Measurements from ENCODE around the gene PRH1.

Gene PRH1

DNA sequence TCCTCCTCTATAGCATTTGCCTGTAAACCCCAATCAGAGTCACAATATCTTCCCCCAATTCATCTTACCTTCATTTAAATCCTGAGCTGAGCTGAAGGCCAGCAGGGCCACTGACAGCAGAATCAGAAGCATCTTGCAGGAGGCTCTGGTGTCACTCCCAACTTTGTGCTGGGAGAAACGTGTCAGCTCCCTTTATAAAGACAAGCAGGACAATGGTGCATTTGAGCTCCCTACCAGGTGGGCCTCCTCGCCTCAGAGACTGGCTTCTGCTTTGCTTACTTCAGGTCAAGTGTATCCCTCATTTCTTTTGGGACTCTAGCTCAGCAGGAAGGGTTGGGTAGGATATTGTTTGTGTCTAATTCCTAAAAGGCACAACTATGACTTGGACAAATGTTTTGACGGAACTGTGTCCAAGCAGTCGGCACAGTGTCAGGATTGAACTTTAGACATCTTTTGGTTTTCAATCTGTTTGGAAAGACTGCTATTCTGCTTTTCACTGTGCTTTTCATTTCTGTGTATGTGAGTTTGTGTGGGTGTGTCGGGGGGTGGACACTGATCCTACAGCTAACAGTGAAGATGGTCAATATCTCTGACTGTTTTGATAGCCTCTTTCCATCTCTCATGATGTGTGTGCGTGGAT, at the start of gene PRH1:
Gene PRH1, minus strand, starts transcription at position 170 of the 640 bp plus-strand sequence. Its CDS starts 38 bp downstream, at position 132.
- H3K4me3 ChIP-seq (ENCODE audit: low read depth, low read length): no peak within 1 kb of the TSS
- H3K9me3 ChIP-seq (ENCODE audit: control insufficient read depth, insufficient read depth, low read length): no peaks in the 10 kb centered on the region
- no peaks in the 10 kb centered on the region for H3K4me1 ChIP-seq (ENCODE audit: control insufficient read depth, insufficient read depth, low read length)
- no peaks in the 10 kb centered on the region for H3K27me3 ChIP-seq (ENCODE audit: control insufficient read depth, insufficient read depth, low read length)
- H3K9ac ChIP-seq (ENCODE audit: low read depth, low read length): no peak within 1 kb of the TSS
- H3K36me3 ChIP-seq (ENCODE audit: control insufficient read depth, insufficient read depth, low read length): no peaks in the 10 kb centered on the region

DNA sequence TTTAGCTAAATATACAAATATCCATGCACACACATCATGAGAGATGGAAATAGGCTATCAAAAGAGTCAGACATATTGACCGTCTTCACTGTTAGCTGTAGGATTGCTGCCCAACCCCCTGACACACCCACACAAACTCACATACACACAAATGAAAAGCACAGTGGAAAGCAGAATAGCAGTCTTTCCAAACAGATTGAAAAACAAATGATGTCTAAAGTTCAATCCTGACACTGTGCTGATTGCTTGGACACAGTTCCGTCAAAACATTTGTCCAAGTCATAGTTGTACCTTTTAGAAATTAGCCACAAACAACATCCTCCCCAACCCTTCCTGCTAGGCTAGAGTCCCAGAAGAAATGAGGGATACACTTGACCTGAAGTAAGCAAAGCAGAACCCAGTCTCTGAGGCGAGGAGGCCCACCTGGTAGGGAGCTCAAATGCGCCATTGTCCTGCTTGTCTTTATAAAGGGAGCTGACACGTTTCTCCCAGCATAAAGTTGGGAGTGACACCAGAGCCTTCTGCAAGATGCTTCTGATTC, 44.8 kb upstream of the PRH1 start, which contains the start of gene PRH2:
Gene PRH2, plus strand, starts transcription at position 491 of the 541 bp plus-strand sequence. Its CDS starts 38 bp downstream, at position 529.
- no peaks in the 10 kb centered on the region for H3K36me3 ChIP-seq (ENCODE audit: control insufficient read depth, insufficient read depth, low read length)
- H3K27me3 ChIP-seq (ENCODE audit: control insufficient read depth, insufficient read depth, low read length): no peaks in the 10 kb centered on the region
- H3K4me1 ChIP-seq (ENCODE audit: control insufficient read depth, insufficient read depth, low read length): no peaks in the 10 kb centered on the region
- H3K4me3 ChIP-seq (ENCODE audit: low read depth, low read length): no peak within 1 kb of the TSS
- H3K9ac ChIP-seq (ENCODE audit: low read depth, low read length): no peak within 1 kb of the TSS
- no peaks in the 10 kb centered on the region for H3K9me3 ChIP-seq (ENCODE audit: control insufficient read depth, insufficient read depth, low read length)

DNA sequence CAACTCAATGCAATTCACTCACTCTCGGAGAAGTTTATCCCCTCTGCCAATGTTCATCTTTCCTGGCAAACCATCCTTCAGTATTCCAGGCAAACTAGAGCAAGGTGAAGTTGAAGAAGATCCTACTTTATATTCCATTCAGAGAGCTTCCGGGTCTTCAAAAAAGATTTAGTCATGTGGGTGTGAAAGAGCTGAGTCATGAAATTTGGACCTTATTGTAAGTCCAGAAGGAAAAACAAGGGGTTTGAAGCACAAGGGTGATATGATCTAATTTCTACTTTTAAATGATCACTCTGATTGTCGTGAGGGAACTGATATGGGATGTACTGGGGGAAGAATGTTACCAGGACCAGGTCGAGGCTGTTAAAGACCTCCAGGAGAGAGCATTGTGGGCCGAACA, 42.2 kb upstream of the PRH1 start:
- Histone ChIP-seq H3K4me1 (ENCODE audit: control insufficient read depth, insufficient read depth, low read length) (no peaks in the 10 kb centered on the region), H3K36me3 (ENCODE audit: control insufficient read depth, insufficient read depth, low read length) (no peaks in the 10 kb centered on the region), H3K9me3 (ENCODE audit: control insufficient read depth, insufficient read depth, low read length) (no peaks in the 10 kb centered on the region), H3K9ac (ENCODE audit: low read depth, low read length) (no peak overlapping the region), H3K4me3 (ENCODE audit: low read depth, low read length) (no peak overlapping the region), H3K27me3 (ENCODE audit: control insufficient read depth, insufficient read depth, low read length) (no peaks in the 10 kb centered on the region)

DNA sequence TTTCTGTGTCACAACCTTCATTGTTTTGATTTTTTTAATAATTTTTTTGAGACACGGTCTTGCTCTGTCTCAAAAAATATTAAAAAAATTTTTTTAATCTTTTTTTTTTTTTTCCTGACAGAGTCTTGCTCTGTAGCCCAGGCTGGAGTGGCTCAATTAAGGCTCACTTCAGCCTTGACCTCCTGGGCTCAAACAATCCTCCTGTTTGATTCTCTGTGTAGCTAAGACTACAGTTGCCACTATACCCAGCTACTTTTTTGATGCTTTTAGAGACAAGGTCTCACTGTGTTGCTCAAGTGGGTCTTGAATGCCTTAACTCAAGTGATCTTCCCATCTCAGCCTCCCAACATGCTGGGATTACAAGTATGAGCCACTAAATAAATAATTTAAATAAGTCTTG, 35.8 kb upstream of the PRH1 start:
- no peak overlapping the region for H3K9ac ChIP-seq (ENCODE audit: low read depth, low read length)
- H3K27me3 ChIP-seq (ENCODE audit: control insufficient read depth, insufficient read depth, low read length): no peaks in the 10 kb centered on the region
- no peaks in the 10 kb centered on the region for H3K36me3 ChIP-seq (ENCODE audit: control insufficient read depth, insufficient read depth, low read length)
- no peaks in the 10 kb centered on the region for H3K4me1 ChIP-seq (ENCODE audit: control insufficient read depth, insufficient read depth, low read length)
- H3K9me3 ChIP-seq (ENCODE audit: control insufficient read depth, insufficient read depth, low read length): no peaks in the 10 kb centered on the region
- H3K4me3 ChIP-seq (ENCODE audit: low read depth, low read length): no peak overlapping the region

DNA sequence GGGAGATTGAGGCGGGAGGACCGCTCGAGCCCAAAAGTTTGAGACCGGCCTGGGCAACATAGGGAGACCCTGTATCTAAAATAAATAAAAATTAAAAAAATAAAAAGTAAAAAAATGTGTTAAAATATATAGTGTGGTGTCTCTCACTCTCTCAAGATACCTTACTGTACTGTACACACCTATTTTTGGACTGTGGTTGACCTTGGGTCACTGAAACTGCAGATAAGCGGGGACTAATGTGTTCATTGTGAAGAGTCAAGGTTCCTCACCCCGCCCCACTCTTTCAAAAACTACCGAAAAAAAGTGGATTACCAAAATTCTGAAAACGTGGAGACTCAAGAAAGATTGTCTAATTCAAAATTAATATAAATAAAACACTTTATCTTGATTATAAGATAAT, 26.3 kb upstream of the PRH1 start:
- no peaks in the 10 kb centered on the region for H3K9me3 ChIP-seq (ENCODE audit: control insufficient read depth, insufficient read depth, low read length)
- H3K36me3 ChIP-seq (ENCODE audit: control insufficient read depth, insufficient read depth, low read length): no peaks in the 10 kb centered on the region
- H3K4me3 ChIP-seq (ENCODE audit: low read depth, low read length): no peak overlapping the region
- H3K27me3 ChIP-seq (ENCODE audit: control insufficient read depth, insufficient read depth, low read length): no peaks in the 10 kb centered on the region
- no peak overlapping the region for H3K9ac ChIP-seq (ENCODE audit: low read depth, low read length)
- H3K4me1 ChIP-seq (ENCODE audit: control insufficient read depth, insufficient read depth, low read length): no peaks in the 10 kb centered on the region

DNA sequence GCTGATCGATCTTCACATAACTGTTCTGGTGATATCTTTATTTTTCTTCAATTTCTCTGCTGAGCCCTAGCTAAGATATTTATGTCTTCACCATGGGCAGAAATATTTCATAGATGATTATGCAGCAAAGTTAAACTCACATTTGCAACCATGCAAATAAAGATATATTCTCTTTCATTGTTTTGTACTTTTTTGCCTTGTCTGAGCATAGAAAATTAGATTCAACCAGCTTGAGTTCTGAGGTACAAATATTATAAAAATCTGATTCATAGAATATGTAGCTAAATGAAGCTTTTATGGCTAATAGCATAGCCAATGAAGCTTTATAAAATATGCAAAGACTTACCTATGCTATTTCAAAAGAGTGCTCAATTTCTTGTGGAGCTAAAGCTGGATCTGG, 25.4 kb upstream of the PRH1 start, which contains the start of gene TAS2R13:
Gene TAS2R13, minus strand, starts transcription at position 101 of the 400 bp plus-strand sequence. CDS start 264 bp downstream, outside the sequence.
- no peaks in the 10 kb centered on the region for H3K27me3 ChIP-seq (ENCODE audit: control insufficient read depth, insufficient read depth, low read length)
- H3K36me3 ChIP-seq (ENCODE audit: control insufficient read depth, insufficient read depth, low read length): no peaks in the 10 kb centered on the region
- no peaks in the 10 kb centered on the region for H3K4me1 ChIP-seq (ENCODE audit: control insufficient read depth, insufficient read depth, low read length)
- H3K9ac ChIP-seq (ENCODE audit: low read depth, low read length): no peak within 1 kb of the TSS
- H3K9me3 ChIP-seq (ENCODE audit: control insufficient read depth, insufficient read depth, low read length): no peaks in the 10 kb centered on the region
- H3K4me3 ChIP-seq (ENCODE audit: low read depth, low read length): no peak within 1 kb of the TSS

DNA sequence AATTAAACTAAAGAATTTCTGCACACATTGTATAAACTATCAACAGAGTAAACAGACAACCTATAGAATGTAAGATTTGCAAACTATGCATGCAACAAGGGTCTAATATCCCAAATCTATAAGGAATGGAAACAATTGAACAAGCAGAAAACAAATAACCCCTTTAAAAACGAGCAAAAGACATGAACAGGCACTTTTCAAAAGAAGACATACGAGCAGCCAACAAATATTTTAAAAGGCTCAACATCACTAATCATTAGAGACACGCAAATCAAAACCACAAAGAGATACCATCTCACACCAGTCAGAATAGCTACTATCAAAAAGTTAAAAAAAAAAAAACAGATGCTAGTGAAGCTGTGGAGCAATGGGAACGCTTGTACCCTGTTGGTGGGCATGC, 20.6 kb upstream of the PRH1 start:
- no peaks in the 10 kb centered on the region for H3K36me3 ChIP-seq (ENCODE audit: control insufficient read depth, insufficient read depth, low read length)
- no peaks in the 10 kb centered on the region for H3K9me3 ChIP-seq (ENCODE audit: control insufficient read depth, insufficient read depth, low read length)
- no peak overlapping the region for H3K4me3 ChIP-seq (ENCODE audit: low read depth, low read length)
- no peak overlapping the region for H3K9ac ChIP-seq (ENCODE audit: low read depth, low read length)
- H3K4me1 ChIP-seq (ENCODE audit: control insufficient read depth, insufficient read depth, low read length): no peaks in the 10 kb centered on the region
- no peaks in the 10 kb centered on the region for H3K27me3 ChIP-seq (ENCODE audit: control insufficient read depth, insufficient read depth, low read length)

DNA sequence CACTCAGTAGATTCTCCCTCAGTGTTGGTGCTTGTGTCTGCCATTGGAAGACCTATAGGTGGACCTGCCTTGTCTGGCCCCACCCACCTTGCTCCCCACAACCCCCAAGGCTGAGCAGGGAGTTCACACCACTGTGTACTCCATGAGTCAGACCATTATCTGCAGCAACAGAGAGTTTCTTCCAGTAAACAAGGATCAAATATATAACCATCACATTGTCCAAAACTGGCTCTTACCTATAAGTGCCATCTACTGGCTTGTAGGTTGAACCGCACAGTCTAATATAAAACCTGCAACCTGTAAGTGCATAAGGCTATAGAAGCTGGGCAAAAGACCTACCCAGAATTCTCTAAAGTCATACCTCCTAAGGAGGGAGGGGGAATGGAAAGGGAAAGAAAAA, 17.4 kb upstream of the PRH1 start:
- H3K27me3 ChIP-seq (ENCODE audit: control insufficient read depth, insufficient read depth, low read length): no peaks in the 10 kb centered on the region

DNA sequence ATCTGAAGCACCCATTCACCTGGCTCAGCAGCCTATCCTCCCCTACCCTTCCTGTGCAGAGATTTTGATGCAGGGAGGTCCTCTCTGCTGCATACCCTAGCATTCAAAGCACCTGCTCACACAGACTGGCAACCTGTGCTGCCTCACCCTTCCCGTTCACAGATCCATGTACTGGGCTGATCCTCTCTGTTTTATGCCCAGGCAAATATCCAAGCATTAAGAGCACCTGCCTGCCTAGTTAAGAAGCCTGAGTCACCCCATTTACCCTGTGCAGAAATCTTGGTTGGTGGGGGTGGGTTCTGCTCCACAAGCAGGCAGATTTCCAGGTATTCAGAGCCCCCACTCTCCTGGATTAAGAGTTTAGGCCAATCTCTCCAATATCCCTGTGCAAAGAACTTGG, 16.9 kb upstream of the PRH1 start:
- Histone ChIP-seq H3K4me3 (ENCODE audit: low read depth, low read length) (no peak overlapping the region), H3K27me3 (ENCODE audit: control insufficient read depth, insufficient read depth, low read length) (no peaks in the 10 kb centered on the region), H3K4me1 (ENCODE audit: control insufficient read depth, insufficient read depth, low read length) (no peaks in the 10 kb centered on the region), H3K36me3 (ENCODE audit: control insufficient read depth, insufficient read depth, low read length) (no peaks in the 10 kb centered on the region), H3K9ac (ENCODE audit: low read depth, low read length) (no peak overlapping the region), H3K9me3 (ENCODE audit: control insufficient read depth, insufficient read depth, low read length) (no peaks in the 10 kb centered on the region)

More for the DNA sequence above, 17.4 kb upstream of the PRH1 start:
- H3K9me3 ChIP-seq (ENCODE audit: control insufficient read depth, insufficient read depth, low read length): no peaks in the 10 kb centered on the region
- no peaks in the 10 kb centered on the region for H3K36me3 ChIP-seq (ENCODE audit: control insufficient read depth, insufficient read depth, low read length)
- no peak overlapping the region for H3K4me3 ChIP-seq (ENCODE audit: low read depth, low read length)
- H3K9ac ChIP-seq (ENCODE audit: low read depth, low read length): no peak overlapping the region
- H3K4me1 ChIP-seq (ENCODE audit: control insufficient read depth, insufficient read depth, low read length): no peaks in the 10 kb centered on the region

DNA sequence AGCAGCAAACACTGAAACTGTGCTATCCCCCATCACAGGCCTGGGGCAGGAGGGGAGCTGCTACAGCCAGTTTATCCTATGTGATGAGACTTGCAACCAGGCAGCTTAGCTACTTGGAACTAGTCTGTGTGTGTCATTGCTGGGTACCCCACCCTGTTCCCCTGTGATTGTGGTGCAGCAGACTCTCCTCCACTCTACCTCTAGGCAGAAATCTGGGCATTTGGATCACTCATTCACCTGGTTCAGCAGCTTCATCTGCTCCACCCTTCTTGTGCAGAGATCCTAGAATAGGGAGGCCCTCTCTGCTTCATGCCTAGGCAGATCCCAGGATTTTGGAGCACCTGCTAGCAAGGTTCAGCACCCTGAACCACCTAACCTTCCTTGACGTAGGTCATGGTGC, 16.5 kb upstream of the PRH1 start:
- Histone ChIP-seq H3K36me3 (ENCODE audit: control insufficient read depth, insufficient read depth, low read length) (no peaks in the 10 kb centered on the region), H3K9ac (ENCODE audit: low read depth, low read length) (no peak overlapping the region), H3K27me3 (ENCODE audit: control insufficient read depth, insufficient read depth, low read length) (no peaks in the 10 kb centered on the region), H3K4me1 (ENCODE audit: control insufficient read depth, insufficient read depth, low read length) (no peaks in the 10 kb centered on the region), H3K4me3 (ENCODE audit: low read depth, low read length) (no peak overlapping the region), H3K9me3 (ENCODE audit: control insufficient read depth, insufficient read depth, low read length) (no peaks in the 10 kb centered on the region)

DNA sequence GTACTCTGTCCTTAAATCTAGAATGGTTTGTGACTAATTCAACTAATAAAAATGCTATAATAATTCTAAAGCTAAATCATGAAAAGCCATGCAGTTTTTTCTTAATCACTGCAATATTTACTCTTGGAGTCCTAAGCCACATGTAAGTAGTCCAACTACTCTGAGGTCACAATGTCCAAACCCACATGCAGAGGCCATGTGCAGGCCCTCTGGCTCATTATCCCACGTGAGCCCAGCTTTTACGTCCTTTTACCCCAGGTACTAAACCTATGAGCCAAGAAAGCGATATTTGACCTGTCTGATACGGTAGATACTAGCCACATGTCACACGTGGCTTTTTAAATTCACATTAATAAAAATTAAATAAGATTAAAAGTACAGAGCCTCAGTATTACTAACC, 12.8 kb upstream of the PRH1 start:
- Histone ChIP-seq H3K36me3 (ENCODE audit: control insufficient read depth, insufficient read depth, low read length) (no peaks in the 10 kb centered on the region), H3K4me3 (ENCODE audit: low read depth, low read length) (no peak overlapping the region), H3K4me1 (ENCODE audit: control insufficient read depth, insufficient read depth, low read length) (no peaks in the 10 kb centered on the region), H3K27me3 (ENCODE audit: control insufficient read depth, insufficient read depth, low read length) (no peaks in the 10 kb centered on the region), H3K9ac (ENCODE audit: low read depth, low read length) (no peak overlapping the region), H3K9me3 (ENCODE audit: control insufficient read depth, insufficient read depth, low read length) (no peaks in the 10 kb centered on the region)

DNA sequence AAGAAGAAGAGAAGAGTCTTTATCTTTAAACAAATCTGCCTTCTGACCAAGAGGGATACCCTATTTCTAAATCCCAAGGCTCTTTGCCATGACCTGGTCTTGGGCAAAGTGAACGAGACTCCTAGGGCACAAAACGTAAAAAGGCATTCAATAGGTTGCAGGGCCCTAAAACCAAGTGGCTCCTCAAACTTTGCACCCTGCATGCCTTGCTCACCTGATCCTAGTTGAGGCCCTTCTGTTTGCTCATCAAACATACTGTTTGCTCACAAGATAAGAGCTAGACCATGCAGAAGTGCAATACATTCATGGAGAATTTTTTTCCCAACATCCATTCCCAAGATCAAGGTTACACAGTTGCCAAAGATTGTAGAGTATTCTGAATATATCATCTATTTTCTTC, 7.9 kb upstream of the PRH1 start:
- no peaks in the 10 kb centered on the region for H3K36me3 ChIP-seq (ENCODE audit: control insufficient read depth, insufficient read depth, low read length)
- H3K4me1 ChIP-seq (ENCODE audit: control insufficient read depth, insufficient read depth, low read length): no peaks in the 10 kb centered on the region
- no peak overlapping the region for H3K4me3 ChIP-seq (ENCODE audit: low read depth, low read length)
- no peaks in the 10 kb centered on the region for H3K27me3 ChIP-seq (ENCODE audit: control insufficient read depth, insufficient read depth, low read length)
- H3K9me3 ChIP-seq (ENCODE audit: control insufficient read depth, insufficient read depth, low read length): no peaks in the 10 kb centered on the region
- H3K9ac ChIP-seq (ENCODE audit: low read depth, low read length): no peak overlapping the region
